A673 (cell line): ENCODE measurements around the gene CPEB2. TPM values are rescaled to one million over a fixed set of nuclear protein-coding genes. Genes with fewer than 3 reads are reported as not detected.
A peak's percentile ranks its signal among the peaks of the same experiment; 100 is the strongest.

Source experiments
- BruUV-seq: library from RNA; stranded (reverse); fragments of 400-500 nt; replicated peaks from 2 replicates; lab custom pipeline; 2021; lab: Mats Ljungman, UMichigan
- CTCF ChIA-PET: fragments of 300-600 bp; sonication (Branson Sonifier 250); formaldehyde crosslinking; loops from one replicate; lab custom pipeline; 2022; ENCODE audit warnings: antibody characterized with exemption; lab: Charles Lee
- POLR2A ChIA-PET: fragments of 300-600 bp; sonication (Branson Sonifier 250); formaldehyde crosslinking; loops from one replicate; lab custom pipeline; 2022; ENCODE audit warnings: antibody characterized with exemption; ENCODE audit not compliant: low non-redundant PET; lab: Charles Lee
- DNase-seq: peaks from one replicate; pipeline ENCODE4 v3.0.0-alpha.2; 2015; ENCODE audit warnings: low spot score
- H3K27ac ChIP-seq: fragments of 200-600 bp; sonication (generic); 2 replicates; pipeline ENCODE4 v1.5.1; 2016; ENCODE audit warnings: mixed run types, low read depth, mild to moderate bottlenecking, mixed read lengths, antibody characterized with exemption, low read length; ENCODE audit not compliant: poor library complexity, severe bottlenecking
- H3K27me3 ChIP-seq: fragments of 200-600 bp; sonication (generic); replicated peaks from 2 replicates; pipeline ENCODE4 v1.6.1; 2017; ENCODE audit warnings: mixed run types, low read depth, mild to moderate bottlenecking, mixed read lengths, antibody characterized with exemption, low read length; ENCODE audit not compliant: insufficient read depth, poor library complexity
- H3K36me3 ChIP-seq: fragments of 200-600 bp; sonication (generic); 2 replicates; pipeline ENCODE4 v1.6.1; 2016; ENCODE audit warnings: mixed run types, mild to moderate bottlenecking, mixed read lengths, antibody characterized with exemption, low read length; ENCODE audit not compliant: insufficient read depth, poor library complexity, severe bottlenecking
- H3K4me1 ChIP-seq: fragments of 200-600 bp; sonication (generic); 2 replicates; pipeline ENCODE4 v1.6.1; 2017; ENCODE audit warnings: mixed run types, mild to moderate bottlenecking, mixed read lengths, antibody characterized with exemption, low read length; ENCODE audit not compliant: insufficient read depth, poor library complexity, severe bottlenecking
- H3K4me3 ChIP-seq: fragments of 200-600 bp; sonication (generic); 2 replicates; pipeline ENCODE4 v1.5.1; 2016; ENCODE audit warnings: low read depth, mixed run types, mild to moderate bottlenecking, mixed read lengths, low read length; ENCODE audit not compliant: poor library complexity, severe bottlenecking
- H3K9me3 ChIP-seq: fragments of 200-600 bp; sonication (generic); 2 replicates; pipeline ENCODE4 v1.6.1; 2016; ENCODE audit warnings: mixed run types, low read depth, mild to moderate bottlenecking, mixed read lengths, antibody characterized with exemption, low read length; ENCODE audit not compliant: poor library complexity, severe bottlenecking
- EZH2 ChIP-seq: fragments of 200-600 bp; sonication (generic); IDR thresholded peaks from 2 replicates; pipeline ENCODE4 v1.6.1; 2017; ENCODE audit warnings: borderline replicate concordance, low read depth, mild to moderate bottlenecking, mixed read lengths, antibody characterized with exemption, low read length; ENCODE audit not compliant: poor library complexity, severe bottlenecking
- intact Hi-C: fragments of 100-400 bp; cut with micrococcal nuclease; formaldehyde crosslinking; loops from one replicate; pipeline ENCODE4 v1.10.0; 2022; ENCODE audit not compliant: unreplicated experiment
- total RNA-seq: library from RNA; stranded (reverse); gene quantifications from 2 replicates; pipeline ENCODE4 v1.2.3, GENCODE V29; 2021
- TF ChIP-seq, protein P1 (sequence below): fragments of 300-800, 200-600 bp; sonication (generic); conservative IDR thresholded peaks from 2 replicates; pipeline ENCODE4 v1.5.1; 2017; ENCODE audit warnings: low read depth, mild to moderate bottlenecking, antibody characterized with exemption, low read length, moderate library complexity, mixed read lengths

Gene CPEB2
- total RNA-seq, 1 experiment from 2014 or later: 75.5 TPM

DNA sequence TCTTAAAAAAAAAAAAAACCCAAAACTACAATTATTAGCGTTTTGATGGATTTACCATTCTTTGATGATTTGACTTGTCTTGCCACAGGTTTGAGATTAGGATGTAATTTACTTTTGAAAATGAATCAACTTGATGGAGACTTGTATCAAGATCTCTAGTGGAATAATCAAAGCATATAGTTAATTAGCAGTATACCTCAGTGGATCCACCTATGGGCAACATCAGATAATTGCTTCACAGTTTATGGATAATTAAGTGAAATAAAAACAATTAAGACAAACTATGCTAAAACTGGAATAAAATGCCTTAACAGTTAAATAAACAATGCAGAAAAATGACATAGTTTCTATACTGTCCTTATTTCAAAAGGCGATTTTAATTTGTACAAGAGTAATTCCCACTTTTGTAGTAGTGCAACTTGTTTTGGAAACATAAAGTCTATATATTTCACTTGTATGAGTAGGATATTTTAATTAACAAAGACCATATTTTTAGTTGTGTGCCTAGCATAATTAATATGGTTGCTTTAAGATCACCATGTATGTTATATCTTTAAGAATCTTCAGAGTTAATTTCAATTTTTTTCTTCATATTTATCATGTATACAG, 4.2 kb downstream of the CPEB2 start:
- intact Hi-C loops: no loop called here

DNA sequence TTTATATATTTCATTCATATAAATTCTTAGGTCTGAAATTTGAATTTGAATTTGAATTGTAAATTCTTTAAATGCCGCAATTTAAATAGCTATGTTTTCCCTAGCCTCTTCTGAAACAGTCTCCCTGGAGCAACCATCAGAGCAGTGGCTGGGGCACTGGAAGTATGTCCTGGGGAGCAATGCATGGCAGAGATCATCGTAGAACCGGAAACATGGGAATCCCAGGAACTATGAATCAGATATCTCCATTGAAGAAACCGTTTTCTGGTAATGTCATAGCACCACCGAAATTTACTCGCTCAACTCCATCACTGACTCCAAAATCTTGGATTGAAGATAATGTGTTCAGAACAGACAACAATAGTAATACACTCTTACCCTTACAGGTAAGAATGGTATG, 4.9 kb downstream of the CPEB2 start:
- DNase-seq: peak; percentile 72
- Histone ChIP-seq H3K36me3 (peaks cover 68% of the 10 kb centered on the region), H3K4me3 (peak overlapping the region; percentile 88), H3K27me3 (no peaks in the 10 kb centered on the region), H3K9me3 (no peaks in the 10 kb centered on the region), H3K4me1 (peaks cover 44% of the 10 kb centered on the region), H3K27ac (peak overlapping the region; percentile 100)
- TF ChIP-seq EZH2: no peak
- TF ChIP-seq, protein P1, sequence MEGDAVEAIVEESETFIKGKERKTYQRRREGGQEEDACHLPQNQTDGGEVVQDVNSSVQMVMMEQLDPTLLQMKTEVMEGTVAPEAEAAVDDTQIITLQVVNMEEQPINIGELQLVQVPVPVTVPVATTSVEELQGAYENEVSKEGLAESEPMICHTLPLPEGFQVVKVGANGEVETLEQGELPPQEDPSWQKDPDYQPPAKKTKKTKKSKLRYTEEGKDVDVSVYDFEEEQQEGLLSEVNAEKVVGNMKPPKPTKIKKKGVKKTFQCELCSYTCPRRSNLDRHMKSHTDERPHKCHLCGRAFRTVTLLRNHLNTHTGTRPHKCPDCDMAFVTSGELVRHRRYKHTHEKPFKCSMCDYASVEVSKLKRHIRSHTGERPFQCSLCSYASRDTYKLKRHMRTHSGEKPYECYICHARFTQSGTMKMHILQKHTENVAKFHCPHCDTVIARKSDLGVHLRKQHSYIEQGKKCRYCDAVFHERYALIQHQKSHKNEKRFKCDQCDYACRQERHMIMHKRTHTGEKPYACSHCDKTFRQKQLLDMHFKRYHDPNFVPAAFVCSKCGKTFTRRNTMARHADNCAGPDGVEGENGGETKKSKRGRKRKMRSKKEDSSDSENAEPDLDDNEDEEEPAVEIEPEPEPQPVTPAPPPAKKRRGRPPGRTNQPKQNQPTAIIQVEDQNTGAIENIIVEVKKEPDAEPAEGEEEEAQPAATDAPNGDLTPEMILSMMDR: no peak
- BruUV-seq: no TSS peak
- ChIA-PET CTCF (no interaction called here), POLR2A (no interaction called here)
- intact Hi-C loops: no loop called here

More for the DNA sequence above, 4.2 kb downstream of the CPEB2 start:
- ChIA-PET POLR2A (interaction anchor here (0.8 kb wide), 1 partner anchor 845 kb away, joined by 3 read pairs; no protein-coding TSS in a partner anchor), CTCF (interaction anchor here (0.7 kb wide), 1 partner anchor 356 kb away, joined by 6 read pairs; no protein-coding TSS in a partner anchor)
- peaks cover 61% of the 10 kb centered on the region for H3K36me3 ChIP-seq
- H3K27me3 ChIP-seq: no peaks in the 10 kb centered on the region
- H3K4me3 ChIP-seq: peak overlapping the region; percentile 88
- H3K9me3 ChIP-seq: no peaks in the 10 kb centered on the region
- TF ChIP-seq EZH2: no peak
- TF ChIP-seq, protein P1: peak; percentile 53; the same call in 1 of the 2 replicates
- peak overlapping the region; percentile 100 for H3K27ac ChIP-seq
- peak; percentile 45 for DNase-seq
- BruUV-seq: TSS peak; percentile 79
- peaks cover 37% of the 10 kb centered on the region for H3K4me1 ChIP-seq

DNA sequence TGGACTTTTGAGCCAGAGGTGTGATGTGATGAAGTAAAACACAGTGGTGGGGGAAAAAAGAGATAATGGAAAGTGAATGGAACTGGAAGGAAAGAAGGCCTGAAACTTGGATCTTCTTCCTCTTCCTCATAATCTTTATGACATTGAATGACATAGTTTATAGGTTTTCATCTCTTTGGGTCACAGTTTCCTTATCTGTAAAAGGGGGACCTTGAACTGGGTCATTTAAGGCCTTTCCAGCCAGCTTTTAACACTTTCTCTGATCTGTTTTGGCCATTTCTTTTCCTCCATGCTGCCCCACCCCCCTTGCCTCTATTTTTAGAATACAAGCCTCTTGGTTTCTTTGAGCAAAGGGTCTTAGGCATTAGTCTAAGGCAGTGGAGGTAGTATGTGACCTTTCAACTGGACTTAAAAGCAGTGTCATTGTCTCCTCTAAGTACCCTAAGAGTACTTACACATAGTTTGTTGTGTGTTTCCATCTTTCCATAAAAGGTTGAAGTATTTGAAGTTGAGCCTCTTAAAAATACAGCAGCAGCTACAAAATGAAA, 7.8 kb downstream of the CPEB2 start:
- no TSS peak for BruUV-seq
- ChIA-PET POLR2A (interaction anchor here (0.5 kb wide), 1 partner anchor 27 kb away, joined by 5 read pairs; no protein-coding TSS in a partner anchor), CTCF (no interaction called here)
- TF ChIP-seq, protein P1: no peak
- TF ChIP-seq EZH2: no peak
- Histone ChIP-seq H3K4me3 (peak overlapping the region; percentile 88), H3K36me3 (peaks cover 97% of the 10 kb centered on the region), H3K4me1 (peaks cover 71% of the 10 kb centered on the region), H3K9me3 (no peaks in the 10 kb centered on the region), H3K27me3 (no peaks in the 10 kb centered on the region), H3K27ac (peak overlapping the region; percentile 55)
- no peak for DNase-seq
- intact Hi-C loops: loop anchor here (10.0 kb wide), 1 partner anchor 1525 kb away; the partner anchor contains the start of gene RAB28
